ENCODE measurements around the gene RALA.
"Not testable (repeated sequence)": the region's sequence is repeated elsewhere in the genome, so short reads cannot be mapped to it uniquely, and the experiment has no call there.

The RALA gene

GRCh38 chr7:39688611-39689480 lies 65.5 kb downstream of the RALA start:
- no peak for DNase-seq

- no peak for DNase-seq
Observed at GRCh38 chr7:39691821-39692220, 68.4 kb downstream of the RALA start.

- not testable (repeated sequence) for DNase-seq
Observed at GRCh38 chr7:39693086-39693485, 69.7 kb downstream of the RALA start.

GRCh38 chr7:39693812-39694211 lies 70.4 kb downstream of the RALA start:
- no peak for DNase-seq

GRCh38 chr7:39695852-39696586 lies 72.6 kb downstream of the RALA start:
- no peak for DNase-seq

- no peak for DNase-seq
Observed at GRCh38 chr7:39696631-39697030, 73.3 kb downstream of the RALA start.

- DNase-seq, result no peak
Observed at GRCh38 chr7:39697483-39697882, 74.1 kb downstream of the RALA start.

- DNase-seq, result no peak
Observed at GRCh38 chr7:39700165-39700564, 76.8 kb downstream of the RALA start.

GRCh38 chr7:39700932-39701331 lies 77.6 kb downstream of the RALA start:
- no peak for DNase-seq

- no peak for DNase-seq
Observed at GRCh38 chr7:39702133-39702532, 78.8 kb downstream of the RALA start.

- no peak for DNase-seq
Observed at GRCh38 chr7:39703144-39703543, 79.8 kb downstream of the RALA start.

- DNase-seq, result no peak
Observed at GRCh38 chr7:39709029-39709428, 85.7 kb downstream of the RALA start.

GRCh38 chr7:39709768-39710311 lies 86.5 kb downstream of the RALA start:
- no peak for DNase-seq

GRCh38 chr7:39712751-39713150 lies 89.4 kb downstream of the RALA start:
- no peak for DNase-seq

- no peak for DNase-seq
Observed at GRCh38 chr7:39714447-39715091, 91.2 kb downstream of the RALA start.

- DNase-seq, result peak; percentile 43
Observed at GRCh38 chr7:39720586-39720985, 97.2 kb downstream of the RALA start.

- no peak for DNase-seq
Observed at GRCh38 chr7:39721345-39721744, 98.0 kb downstream of the RALA start.

GRCh38 chr7:39721919-39722597 lies 98.7 kb downstream of the RALA start:
- no peak for DNase-seq

GRCh38 chr7:39727231-39728012 lies 104.0 kb downstream of the RALA start:
- DNase-seq, result no peak

GRCh38 chr7:39732837-39733804 lies 109.7 kb downstream of the RALA start:
- peak; percentile 33 for DNase-seq

All from NCI-H1048 (cell line).